ENCODE results near the gene PLK2. TPM values are rescaled to one million over a fixed set of nuclear protein-coding genes. Genes with fewer than 3 reads are reported as not detected.

Gene PLK2
- total RNA-seq, 4 donors from 2014 or later, result 109 to 229 (median 153) TPM

DNA sequence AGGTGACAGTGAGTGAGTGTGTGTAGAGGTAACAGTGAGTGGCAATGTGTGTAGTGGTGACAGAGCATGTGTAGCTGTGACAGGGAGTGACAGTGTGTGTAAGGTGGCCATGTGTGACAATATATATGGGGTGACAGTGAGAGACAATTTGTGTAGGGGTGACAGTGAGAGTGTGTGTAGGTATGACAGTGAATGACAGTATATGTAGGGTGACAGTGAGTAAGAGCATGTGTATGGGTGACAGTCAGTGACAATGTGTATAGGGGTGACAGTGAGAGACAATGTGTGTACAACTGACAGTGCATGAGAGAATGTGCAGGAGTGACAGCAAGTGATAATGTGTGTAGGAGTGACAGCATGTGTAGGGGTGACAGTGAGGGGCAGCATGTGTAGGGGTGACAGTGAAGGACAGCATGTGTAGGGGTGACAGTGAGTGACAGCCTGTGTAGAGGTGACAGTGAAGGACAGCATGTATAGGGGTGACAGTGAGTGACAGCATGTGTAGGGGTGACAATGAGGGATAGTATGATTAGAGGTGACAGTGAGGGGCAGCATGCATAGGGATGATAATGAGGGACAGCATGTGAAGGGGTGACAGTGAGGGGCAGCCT lies 21.3 kb upstream of the PLK2 start:
- intact Hi-C loops (cut with DNase I; ENCODE audit: low total_unique reads), result no loop called here
- no peak overlapping the region for H3K4me3 ChIP-seq (ENCODE audit: low read depth, poor library complexity, severe bottlenecking)
- TF ChIP-seq POLR2A (IDR thresholded peaks at IDR 0.05), result no peak
- TF ChIP-seq, protein P1, sequence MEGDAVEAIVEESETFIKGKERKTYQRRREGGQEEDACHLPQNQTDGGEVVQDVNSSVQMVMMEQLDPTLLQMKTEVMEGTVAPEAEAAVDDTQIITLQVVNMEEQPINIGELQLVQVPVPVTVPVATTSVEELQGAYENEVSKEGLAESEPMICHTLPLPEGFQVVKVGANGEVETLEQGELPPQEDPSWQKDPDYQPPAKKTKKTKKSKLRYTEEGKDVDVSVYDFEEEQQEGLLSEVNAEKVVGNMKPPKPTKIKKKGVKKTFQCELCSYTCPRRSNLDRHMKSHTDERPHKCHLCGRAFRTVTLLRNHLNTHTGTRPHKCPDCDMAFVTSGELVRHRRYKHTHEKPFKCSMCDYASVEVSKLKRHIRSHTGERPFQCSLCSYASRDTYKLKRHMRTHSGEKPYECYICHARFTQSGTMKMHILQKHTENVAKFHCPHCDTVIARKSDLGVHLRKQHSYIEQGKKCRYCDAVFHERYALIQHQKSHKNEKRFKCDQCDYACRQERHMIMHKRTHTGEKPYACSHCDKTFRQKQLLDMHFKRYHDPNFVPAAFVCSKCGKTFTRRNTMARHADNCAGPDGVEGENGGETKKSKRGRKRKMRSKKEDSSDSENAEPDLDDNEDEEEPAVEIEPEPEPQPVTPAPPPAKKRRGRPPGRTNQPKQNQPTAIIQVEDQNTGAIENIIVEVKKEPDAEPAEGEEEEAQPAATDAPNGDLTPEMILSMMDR (IDR thresholded peaks at IDR 0.05), result no peak
- no peak for DNase-seq (ENCODE audit: low spot score in 2 of 2)

DNA sequence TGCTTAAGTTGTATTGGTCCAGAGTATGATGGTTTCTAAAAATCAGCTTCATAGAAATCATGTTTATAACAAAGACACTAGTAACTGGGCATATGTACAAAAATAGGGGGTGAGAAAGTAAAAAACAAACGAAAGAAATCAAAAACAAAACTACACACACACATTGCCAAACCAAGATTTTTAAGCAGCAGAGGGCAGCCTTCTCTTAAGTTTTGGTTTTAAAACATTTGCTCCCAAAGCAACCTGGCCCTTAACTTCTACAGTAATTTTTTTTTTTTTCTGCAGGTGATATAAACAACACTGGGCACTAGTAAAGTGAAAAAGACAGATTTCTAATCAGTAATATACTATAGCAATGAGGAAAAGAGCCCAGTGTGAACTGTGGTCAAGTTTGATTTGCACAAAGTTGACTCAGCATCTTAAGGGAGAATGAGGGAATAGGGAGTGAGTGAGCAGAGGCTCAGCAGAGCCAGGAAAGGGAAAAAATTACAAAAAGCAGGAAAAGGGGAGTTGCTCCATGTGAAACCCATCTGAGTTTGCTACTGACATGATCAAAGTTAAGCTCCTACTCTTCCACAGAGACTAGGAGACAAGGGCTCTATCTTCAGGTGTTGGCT lies 18.0 kb upstream of the PLK2 start:
- 23 to 49% methylated on average over 1 of the region's 1 CpG for WGBS, 2 donors
- intact Hi-C loops (cut with DNase I; ENCODE audit: low total_unique reads), result no loop called here
- no peak for DNase-seq (ENCODE audit: low spot score in 2 of 2)
- H3K4me3 ChIP-seq (ENCODE audit: low read depth, poor library complexity, severe bottlenecking), result no peak overlapping the region
- TF ChIP-seq POLR2A (IDR thresholded peaks at IDR 0.05), result no peak
- TF ChIP-seq, protein P1 (IDR thresholded peaks at IDR 0.05), result no peak

DNA sequence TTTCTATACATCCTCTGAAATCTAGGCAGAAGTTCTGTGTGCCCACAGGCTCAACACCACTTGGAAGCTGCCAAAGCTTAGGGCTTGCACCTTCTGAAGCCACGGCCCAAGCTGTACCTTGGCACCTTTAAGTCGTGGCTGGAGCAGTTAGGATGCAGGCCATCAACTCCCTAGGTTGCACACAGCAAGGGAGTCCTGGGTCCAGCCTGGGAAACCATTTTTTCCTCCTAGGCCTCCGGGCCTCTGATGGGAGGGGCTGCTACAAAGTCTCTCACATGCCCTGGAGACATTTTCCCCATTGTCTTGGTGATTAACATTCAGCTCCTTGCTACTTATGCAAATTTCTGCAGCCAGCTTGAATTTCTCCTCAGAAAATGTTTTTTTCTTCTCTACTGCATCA lies 15.5 kb upstream of the PLK2 start:
- H3K4me3 ChIP-seq (ENCODE audit: low read depth, poor library complexity, severe bottlenecking), result no peak overlapping the region
- DNase-seq (ENCODE audit: low spot score in 2 of 2), result no peak
- no peak for TF ChIP-seq POLR2A (IDR thresholded peaks at IDR 0.05)
- TF ChIP-seq, protein P1 (IDR thresholded peaks at IDR 0.05), result no peak
- WGBS, 2 donors, result 72 to 90% methylated on average over 3 of the region's 3 CpGs
- intact Hi-C loops (cut with DNase I; ENCODE audit: low total_unique reads), result no loop called here

DNA sequence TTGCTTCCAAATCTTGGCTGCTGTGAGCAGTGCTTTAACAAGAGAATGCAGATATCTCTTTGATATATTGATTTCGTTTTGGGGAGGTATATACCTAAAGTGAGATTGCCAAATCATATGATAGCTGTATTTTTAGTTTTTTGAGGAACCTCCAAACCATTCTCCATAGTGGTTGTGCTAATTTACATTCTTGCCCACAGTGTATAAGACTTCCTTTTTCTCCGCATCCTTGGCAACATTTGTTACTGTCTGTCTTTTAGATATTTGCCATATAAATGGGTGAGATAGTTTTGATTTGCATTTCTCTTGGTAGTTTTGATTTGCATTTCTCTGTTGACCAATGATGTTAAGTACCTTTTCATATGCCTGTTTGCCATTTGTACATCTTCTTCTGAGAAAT lies 10.0 kb upstream of the PLK2 start:
- no peak overlapping the region for H3K4me3 ChIP-seq (ENCODE audit: low read depth, poor library complexity, severe bottlenecking)
- intact Hi-C loops (cut with DNase I; ENCODE audit: low total_unique reads), result no loop called here
- no peak for DNase-seq (ENCODE audit: low spot score in 2 of 2)
- WGBS, 2 donors, result 69 to 80% methylated on average over 2 of the region's 2 CpGs
- TF ChIP-seq, protein P1 (IDR thresholded peaks at IDR 0.05), result no peak
- TF ChIP-seq POLR2A (IDR thresholded peaks at IDR 0.05), result no peak

DNA sequence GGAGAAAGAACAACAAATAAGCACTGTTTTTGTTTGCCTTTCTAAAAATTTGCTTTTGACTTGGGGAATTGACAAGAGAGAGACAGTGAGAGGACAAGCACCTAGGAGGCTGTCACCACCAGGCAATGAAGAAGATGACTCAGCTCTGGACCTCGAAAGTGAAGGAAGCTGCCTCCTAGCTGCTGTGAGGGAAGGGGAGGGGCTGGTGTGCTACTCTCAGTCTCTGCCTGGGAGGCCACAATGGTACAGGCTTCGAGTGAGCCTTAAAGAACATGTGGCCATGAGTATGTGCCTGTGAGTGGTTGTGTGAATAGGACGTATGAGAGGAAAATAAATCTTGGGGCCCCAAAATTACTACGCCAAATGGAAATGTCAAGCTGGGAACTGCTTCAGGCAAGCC lies 7.1 kb upstream of the PLK2 start:
- WGBS, 2 donors, result 38 to 47% methylated on average over 4 of the region's 4 CpGs
- intact Hi-C loops (cut with DNase I; ENCODE audit: low total_unique reads), result loop anchor here (2.0 kb wide), 1 partner anchor 688 kb away; no protein-coding TSS in a partner anchor
- no peak for DNase-seq (ENCODE audit: low spot score in 2 of 2)

More for the DNA sequence above, 7.1 kb upstream of the PLK2 start:
- TF ChIP-seq, protein P1 (IDR thresholded peaks at IDR 0.05), result no peak
- TF ChIP-seq POLR2A (IDR thresholded peaks at IDR 0.05), result no peak
- no peak overlapping the region for H3K4me3 ChIP-seq (ENCODE audit: low read depth, poor library complexity, severe bottlenecking)
